GM19452 (cell line): ENCODE data around the gene IL12RB1.

Experiments used
- ATAC-seq: cut with Tn5 transposase; IDR thresholded peaks from one replicate; pipeline ENCODE4 v1.9.1; 2021; ENCODE audit not compliant: unreplicated experiment

The IL12RB1 gene

DNA sequence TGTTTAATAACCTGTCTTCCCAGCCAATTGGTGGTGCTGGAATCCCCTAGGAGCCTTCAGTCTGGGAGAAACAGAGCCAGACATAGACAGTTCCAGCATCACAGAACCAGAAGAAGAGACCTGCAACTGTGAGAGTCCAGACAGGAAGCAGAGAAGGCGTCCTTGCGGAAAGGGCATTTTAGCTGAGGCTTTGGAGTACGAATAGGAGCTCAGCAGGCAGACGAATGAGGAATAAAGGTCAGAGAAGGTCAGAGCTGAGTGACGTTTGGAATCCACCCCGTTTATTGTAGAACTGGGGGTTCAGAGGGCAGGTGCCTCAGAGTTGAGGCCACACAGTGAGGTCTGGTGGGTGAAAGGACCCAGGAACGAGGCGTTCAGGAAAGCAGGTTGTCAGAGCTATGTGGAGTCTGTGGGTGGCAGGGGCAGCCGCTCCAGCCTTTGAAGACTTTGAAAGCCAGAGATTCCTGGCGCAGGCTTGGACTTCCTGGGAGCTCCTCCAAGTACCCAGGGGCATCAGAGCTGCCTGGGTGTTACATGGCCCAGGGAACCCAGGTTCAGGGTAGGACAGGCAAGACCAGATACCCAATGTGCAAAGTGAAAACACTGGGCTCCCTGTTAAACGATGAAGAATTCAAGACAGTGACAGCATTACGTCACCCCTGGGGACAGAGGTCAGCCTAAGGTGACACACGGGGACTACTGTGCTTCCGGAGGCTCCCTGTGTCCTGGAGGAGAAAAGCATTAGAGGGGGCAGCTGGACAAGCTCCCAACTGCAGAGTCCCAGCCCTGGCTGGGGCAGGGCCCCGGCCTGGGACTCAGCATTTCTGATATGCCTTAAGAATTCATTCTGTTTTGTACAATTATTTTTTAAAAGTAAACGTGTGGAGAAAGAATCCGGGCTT lies 73.3 kb downstream of the IL12RB1 start:
- no peak for ATAC-seq

GRCh38 chr19:18010149-18010548 lies 76.6 kb downstream of the IL12RB1 start:
- ATAC-seq: no peak

- ATAC-seq: no peak
Measured at GRCh38 chr19:18009412-18010066, 77.2 kb downstream of the IL12RB1 start.
